Testis (tissue), 3 donors: ENCODE measurements around the gene NOXRED1. TPM values are rescaled to one million over a fixed set of nuclear protein-coding genes. Genes with fewer than 3 reads are reported as not detected.

Source experiments
- DNase-seq: peaks from one replicate; pipeline ENCODE4 v3.0.0-alpha.2; 2019
- H3K27ac ChIP-seq, 2 donors: fragments of 200-600 bp; sonication (generic); one replicate each; pipeline ENCODE4 v1.5.1; 2019
- H3K27me3 ChIP-seq: fragments of 200-600 bp; sonication (generic); one replicate; pipeline ENCODE4 v1.5.1; 2019
- H3K36me3 ChIP-seq: fragments of 200-600 bp; sonication (generic); one replicate; pipeline ENCODE4 v1.5.1; 2017; ENCODE audit warnings: low read depth; ENCODE audit errors: missing control alignments
- H3K4me1 ChIP-seq: fragments of 200-600 bp; sonication (generic); one replicate; pipeline ENCODE4 v1.5.1; 2019
- H3K4me3 ChIP-seq, 2 donors: fragments of 200-600 bp; sonication (generic); one replicate each; pipeline ENCODE4 v1.5.1; 2017 to 2019
- H3K9me3 ChIP-seq: fragments of 200-600 bp; sonication (generic); one replicate; pipeline ENCODE4 v1.5.1; 2017
- POLR2A ChIP-seq: fragments of 450-650 bp; IDR thresholded peaks from one replicate; pipeline ENCODE4 v1.6.1; 2017; ENCODE audit warnings: antibody characterized with exemption, mild to moderate bottlenecking, moderate library complexity
- WGBS, 2 donors: methylation state at CpG; one replicate each; pipeline ENCODE4 v1.1.5; 2018; 5-methylcytosine and 5-hydroxymethylcytosine counted together
- intact Hi-C: fragments of 100-400 bp; cut with DNase I; formaldehyde crosslinking; loops from one replicate; pipeline ENCODE4 v1.15.1; 2023; ENCODE audit warnings: low total_unique reads
- polyA plus RNA-seq: library from polyadenylated mRNA; stranded (reverse); fragments of 350-450 nt; fragmentation: Illumina TruSeq; extraction: RNeasy Lipid Tissue Mini Kit (QIAGEN cat#74804); gene quantifications from one replicate; pipeline ENCODE4 v1.2.3, GENCODE V29; 2014; ENCODE audit warnings: low read depth, low replicate concordance; ENCODE audit not compliant: insufficient read depth
- total RNA-seq, 2 donors: library from RNA; depleted of rRNA; stranded (reverse); fragments of >200 nt; gene quantifications; one replicate each; pipeline ENCODE4 v1.2.3, GENCODE V29; 2016
- TF ChIP-seq, protein P1 (sequence below), 3 experiments: fragments of 450-650 bp in 2 of 3; fragments of 200-600 bp in 1 of 3; sonication (generic) in 1 of 3; IDR thresholded peaks; one replicate each; pipeline ENCODE4 v1.5.1; 2016 to 2019; ENCODE audit warnings: antibody characterized with exemption in 3 of 3, mild to moderate bottlenecking in 2 of 3, moderate library complexity in 1 of 3

NOXRED1 gene
- total and polyA plus RNA-seq, 3 donors from 2014 or later: 5.2 to 18.0 (median 11.3) TPM

- Histone ChIP-seq H3K36me3 (no peaks in the 10 kb centered on the region), H3K27me3 (no peaks in the 10 kb centered on the region), H3K4me3 (no peak overlapping the region), H3K9me3 (no peaks in the 10 kb centered on the region), H3K27ac (no peak overlapping the region), H3K4me1 (no peaks in the 10 kb centered on the region)
- 59 to 68% methylated on average over 3 of the region's 3 CpGs for WGBS, 2 donors
- DNase-seq: no peak
- intact Hi-C loops: no loop called here
- TF ChIP-seq, protein P1, sequence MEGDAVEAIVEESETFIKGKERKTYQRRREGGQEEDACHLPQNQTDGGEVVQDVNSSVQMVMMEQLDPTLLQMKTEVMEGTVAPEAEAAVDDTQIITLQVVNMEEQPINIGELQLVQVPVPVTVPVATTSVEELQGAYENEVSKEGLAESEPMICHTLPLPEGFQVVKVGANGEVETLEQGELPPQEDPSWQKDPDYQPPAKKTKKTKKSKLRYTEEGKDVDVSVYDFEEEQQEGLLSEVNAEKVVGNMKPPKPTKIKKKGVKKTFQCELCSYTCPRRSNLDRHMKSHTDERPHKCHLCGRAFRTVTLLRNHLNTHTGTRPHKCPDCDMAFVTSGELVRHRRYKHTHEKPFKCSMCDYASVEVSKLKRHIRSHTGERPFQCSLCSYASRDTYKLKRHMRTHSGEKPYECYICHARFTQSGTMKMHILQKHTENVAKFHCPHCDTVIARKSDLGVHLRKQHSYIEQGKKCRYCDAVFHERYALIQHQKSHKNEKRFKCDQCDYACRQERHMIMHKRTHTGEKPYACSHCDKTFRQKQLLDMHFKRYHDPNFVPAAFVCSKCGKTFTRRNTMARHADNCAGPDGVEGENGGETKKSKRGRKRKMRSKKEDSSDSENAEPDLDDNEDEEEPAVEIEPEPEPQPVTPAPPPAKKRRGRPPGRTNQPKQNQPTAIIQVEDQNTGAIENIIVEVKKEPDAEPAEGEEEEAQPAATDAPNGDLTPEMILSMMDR (IDR thresholded peaks at IDR 0.05): no peak
- TF ChIP-seq POLR2A: no peak
Measured at GRCh38 chr14:77409131-77409533, 14.2 kb downstream of the NOXRED1 start.

GRCh38 chr14:77407158-77407557 is 16.2 kb downstream of the NOXRED1 start:
- H3K27ac ChIP-seq: peak overlapping the region in 1 of 2 donors; percentile 9
- H3K4me1 ChIP-seq: no peaks in the 10 kb centered on the region
- H3K27me3 ChIP-seq: no peaks in the 10 kb centered on the region
- TF ChIP-seq POLR2A: no peak
- TF ChIP-seq, protein P1 (IDR thresholded peaks at IDR 0.05): no peak
- DNase-seq: peak; percentile 18
- H3K9me3 ChIP-seq: no peaks in the 10 kb centered on the region
- intact Hi-C loops: no loop called here
- no peak overlapping the region for H3K4me3 ChIP-seq
- WGBS, 2 donors: 58 to 83% methylated on average over 2 of the region's 2 CpGs
- no peaks in the 10 kb centered on the region for H3K36me3 ChIP-seq

GRCh38 chr14:77406718-77407117 is 16.6 kb downstream of the NOXRED1 start:
- DNase-seq: no peak
- intact Hi-C loops: no loop called here
- 40 to 52% methylated on average over 6 of the region's 6 CpGs for whole genome bisulfite sequencing, 2 donors

DNA sequence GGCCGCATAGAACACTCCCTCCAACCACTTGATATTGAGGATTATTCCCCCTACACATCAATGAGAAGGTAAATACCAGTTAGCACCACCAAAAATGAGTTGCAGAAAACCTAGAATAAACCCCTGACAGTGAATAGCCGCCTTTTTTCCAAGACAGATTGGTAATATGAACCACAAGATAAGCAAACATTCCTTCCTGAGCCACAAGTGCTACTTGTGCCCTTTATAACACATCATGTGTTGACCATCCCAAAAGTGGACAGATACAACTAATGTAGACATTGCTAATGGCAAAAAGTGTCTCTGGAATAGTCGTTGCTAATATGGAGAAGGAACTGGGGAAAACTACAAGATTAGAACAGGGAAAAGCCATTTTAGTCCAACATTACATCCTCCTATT is 17.2 kb downstream of the NOXRED1 start:
- intact Hi-C loops: no loop called here
- no peaks in the 10 kb centered on the region for H3K9me3 ChIP-seq

More at GRCh38 chr14:77406718-77407117, 16.6 kb downstream of the NOXRED1 start:
- no peaks in the 10 kb centered on the region for H3K9me3 ChIP-seq
- H3K36me3 ChIP-seq: no peaks in the 10 kb centered on the region
- no peak overlapping the region for H3K4me3 ChIP-seq
- H3K4me1 ChIP-seq: no peaks in the 10 kb centered on the region
- no peaks in the 10 kb centered on the region for H3K27me3 ChIP-seq
- peak overlapping the region in 1 of 2 donors; percentile 40 for H3K27ac ChIP-seq
- TF ChIP-seq POLR2A: no peak
- TF ChIP-seq, protein P1 (IDR thresholded peaks at IDR 0.05): no peak

DNA sequence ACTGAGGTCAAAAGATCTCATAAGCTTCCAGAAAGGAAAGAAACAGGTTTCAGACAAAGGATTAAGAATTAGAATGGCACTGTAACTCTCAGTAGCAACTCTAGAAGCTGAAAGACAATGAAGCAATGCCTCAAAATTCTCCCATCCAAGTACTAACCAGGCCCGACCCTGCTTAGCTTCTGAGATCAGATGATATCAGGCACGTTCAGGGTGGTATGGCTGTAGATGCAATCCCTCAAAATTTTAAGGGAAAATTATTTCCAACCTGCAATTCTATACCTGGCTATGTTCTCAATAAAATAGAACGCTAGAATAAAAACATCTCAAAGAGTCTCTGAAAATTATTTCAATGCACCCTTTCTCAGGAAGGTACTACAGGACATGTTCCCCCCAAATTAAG is 19.6 kb downstream of the NOXRED1 start:
- intact Hi-C loops: no loop called here
- Histone ChIP-seq H3K4me1 (no peaks in the 10 kb centered on the region), H3K36me3 (no peaks in the 10 kb centered on the region), H3K27ac (no peak overlapping the region), H3K4me3 (no peak overlapping the region), H3K9me3 (no peaks in the 10 kb centered on the region), H3K27me3 (no peaks in the 10 kb centered on the region)
- TF ChIP-seq, protein P1 (IDR thresholded peaks at IDR 0.05): no peak
- no peak for TF ChIP-seq POLR2A
- DNase-seq: no peak
- WGBS, 2 donors: 92 to 93% methylated on average over 3 of the region's 3 CpGs

More for the DNA sequence above, 17.2 kb downstream of the NOXRED1 start:
- Histone ChIP-seq H3K36me3 (no peaks in the 10 kb centered on the region), H3K27ac (no peak overlapping the region), H3K4me1 (no peaks in the 10 kb centered on the region), H3K27me3 (no peaks in the 10 kb centered on the region), H3K4me3 (no peak overlapping the region)
- no peak for DNase-seq
- WGBS, 2 donors: 51 to 67% methylated on average over 3 of the region's 3 CpGs
- no peak for TF ChIP-seq POLR2A
- TF ChIP-seq, protein P1 (IDR thresholded peaks at IDR 0.05): no peak
